Measurements from ENCODE around the gene PPP1R12C.
"Not testable (repeated sequence)": the region's sequence is repeated elsewhere in the genome, so short reads cannot be mapped to it uniquely, and the experiment has no call there.

PPP1R12C gene

DNA sequence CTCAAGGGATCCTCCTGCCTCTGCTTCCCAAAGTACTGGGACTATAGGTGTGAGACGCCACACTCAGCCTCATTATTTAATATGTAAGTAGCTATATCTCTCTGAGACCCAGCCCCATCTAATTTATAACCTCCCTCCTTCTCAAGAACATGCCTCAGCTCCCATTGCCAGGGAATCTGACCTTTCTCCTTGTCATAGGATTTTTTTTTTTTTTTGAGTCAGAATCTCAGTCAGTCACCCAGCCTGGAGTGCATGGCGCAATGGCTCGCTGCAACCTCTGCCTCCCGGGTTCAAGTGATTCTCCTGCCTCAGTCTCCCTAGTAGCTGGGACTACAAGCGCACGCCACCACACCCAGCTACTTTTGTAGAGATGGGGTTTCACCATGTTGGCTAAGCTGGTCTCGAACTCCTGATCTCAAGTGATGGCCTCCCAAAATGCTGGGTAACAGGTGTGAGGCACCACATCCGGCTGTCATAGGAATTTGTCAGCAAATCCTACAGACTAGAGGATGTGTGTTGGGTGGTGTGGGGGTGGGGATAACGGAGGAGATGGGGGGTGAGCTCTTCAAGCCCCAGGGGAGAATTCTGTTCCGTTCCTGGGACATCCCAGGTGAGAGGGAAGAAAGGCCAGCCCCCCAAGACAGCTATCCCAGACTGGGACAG, 46.8 kb downstream of the PPP1R12C start:
- Histone ChIP-seq H3K36me3 (ENCODE audit: control insufficient read depth, insufficient read depth, low read length) (no peaks in the 10 kb centered on the region), H3K4me3 (ENCODE audit: low read depth, low read length) (no peak overlapping the region), H3K27me3 (ENCODE audit: control insufficient read depth, insufficient read depth, low read length) (peaks cover 64% of the 10 kb centered on the region), H3K9me3 (ENCODE audit: control insufficient read depth, insufficient read depth, low read length) (no peaks in the 10 kb centered on the region), H3K9ac (ENCODE audit: low read depth, low read length) (no peak overlapping the region), H3K4me1 (ENCODE audit: control insufficient read depth, insufficient read depth, low read length) (peaks cover 17% of the 10 kb centered on the region)

DNA sequence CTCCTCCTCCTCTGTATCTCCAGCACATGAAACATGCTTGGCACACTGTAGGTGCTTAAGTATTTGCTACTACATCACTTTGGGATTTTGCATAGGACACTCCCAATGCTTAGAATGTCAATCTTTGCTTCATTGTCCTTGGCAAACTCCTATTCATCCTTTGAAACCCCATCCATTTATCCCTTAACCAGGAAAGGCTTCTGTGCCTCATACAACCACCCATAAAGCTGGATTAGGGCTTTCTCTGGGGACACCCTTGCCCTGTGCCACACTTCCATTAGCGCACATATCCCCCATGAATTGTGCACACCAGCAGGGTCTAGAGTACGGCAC, 47.6 kb downstream of the PPP1R12C start:
- Histone ChIP-seq H3K9ac (ENCODE audit: low read depth, low read length) (no peak overlapping the region), H3K9me3 (ENCODE audit: control insufficient read depth, insufficient read depth, low read length) (no peaks in the 10 kb centered on the region), H3K27me3 (ENCODE audit: control insufficient read depth, insufficient read depth, low read length) (peaks cover 65% of the 10 kb centered on the region)

DNA sequence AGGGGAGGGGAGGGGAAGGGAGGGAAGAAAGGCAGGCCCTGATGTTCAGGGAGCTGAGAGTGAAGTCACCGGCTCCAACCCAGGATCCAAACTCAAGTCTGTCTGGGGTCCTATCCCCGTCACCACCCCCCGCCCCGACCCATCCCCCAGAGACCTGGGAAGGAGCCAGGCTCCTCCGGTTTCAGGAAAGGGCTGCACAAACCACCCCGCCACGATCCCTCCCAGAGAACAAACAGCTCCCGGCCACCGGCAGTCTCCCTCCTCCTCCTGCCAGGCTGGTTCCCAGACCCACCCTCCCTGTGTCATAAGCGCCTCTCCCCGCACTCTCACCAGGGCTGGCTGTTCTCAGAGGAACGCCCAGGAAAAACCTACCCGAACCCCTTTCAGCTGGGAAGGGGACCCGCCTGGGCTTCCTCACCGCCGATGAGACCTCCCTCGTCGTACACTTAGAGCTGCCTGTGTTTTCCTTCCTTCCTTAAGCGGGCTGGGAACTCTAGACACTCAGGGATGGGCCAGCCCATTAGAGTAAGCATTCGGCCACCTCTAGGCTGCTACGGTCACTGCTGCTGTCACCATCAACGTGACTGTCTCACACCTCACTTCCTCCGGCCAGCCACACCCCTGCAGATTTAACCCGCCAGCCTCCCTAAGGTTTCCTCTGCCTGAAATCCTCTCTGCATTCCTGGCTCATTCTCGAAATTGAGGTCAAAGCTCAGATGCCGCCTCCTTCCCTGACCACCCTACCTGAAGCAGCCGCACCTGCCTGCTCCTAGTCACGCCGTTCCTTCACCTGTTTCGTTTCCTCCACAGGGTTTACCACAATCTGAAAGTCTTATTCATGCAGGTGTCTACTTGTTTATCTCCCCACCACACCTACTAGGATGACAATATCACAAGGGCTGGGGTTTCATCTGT, 48.2 kb downstream of the PPP1R12C start:
- H3K27me3 ChIP-seq (ENCODE audit: control insufficient read depth, insufficient read depth, low read length), result peaks cover 65% of the 10 kb centered on the region
- H3K9ac ChIP-seq (ENCODE audit: low read depth, low read length), result no peak overlapping the region
- H3K4me3 ChIP-seq (ENCODE audit: low read depth, low read length), result peak overlapping the region; percentile 59
- no peaks in the 10 kb centered on the region for H3K36me3 ChIP-seq (ENCODE audit: control insufficient read depth, insufficient read depth, low read length)
- peaks cover 12% of the 10 kb centered on the region for H3K4me1 ChIP-seq (ENCODE audit: control insufficient read depth, insufficient read depth, low read length)
- no peaks in the 10 kb centered on the region for H3K9me3 ChIP-seq (ENCODE audit: control insufficient read depth, insufficient read depth, low read length)

More for the DNA sequence above, 47.6 kb downstream of the PPP1R12C start:
- H3K4me1 ChIP-seq (ENCODE audit: control insufficient read depth, insufficient read depth, low read length), result peaks cover 12% of the 10 kb centered on the region
- H3K4me3 ChIP-seq (ENCODE audit: low read depth, low read length), result peak overlapping the region; percentile 59
- no peaks in the 10 kb centered on the region for H3K36me3 ChIP-seq (ENCODE audit: control insufficient read depth, insufficient read depth, low read length)

DNA sequence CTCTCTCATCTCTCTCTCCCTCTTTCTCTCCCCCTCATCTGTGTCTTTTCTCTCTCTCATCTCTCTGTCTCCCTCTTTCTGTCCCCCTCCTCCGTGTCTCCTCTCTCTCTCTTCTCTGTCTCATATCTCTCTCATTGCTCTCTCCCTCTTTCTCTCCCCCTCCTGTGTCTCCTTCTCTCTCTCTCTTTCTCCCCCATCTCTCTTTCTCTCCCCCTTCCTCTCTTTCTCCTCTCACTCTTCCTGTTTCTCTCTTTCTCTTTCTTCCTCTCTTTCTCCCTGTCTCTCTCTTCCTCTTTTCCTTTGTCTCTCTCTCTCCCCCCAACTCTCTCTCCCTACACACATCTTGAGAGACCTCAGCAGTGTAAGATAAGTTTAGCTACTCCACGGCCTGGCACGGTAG, 49.6 kb downstream of the PPP1R12C start:
- Histone ChIP-seq H3K9me3 (ENCODE audit: control insufficient read depth, insufficient read depth, low read length) (no peaks in the 10 kb centered on the region), H3K4me3 (ENCODE audit: low read depth, low read length) (no peak overlapping the region), H3K36me3 (ENCODE audit: control insufficient read depth, insufficient read depth, low read length) (no peaks in the 10 kb centered on the region), H3K27me3 (ENCODE audit: control insufficient read depth, insufficient read depth, low read length) (peaks cover 66% of the 10 kb centered on the region), H3K4me1 (ENCODE audit: control insufficient read depth, insufficient read depth, low read length) (peaks cover 12% of the 10 kb centered on the region), H3K9ac (ENCODE audit: low read depth, low read length) (no peak overlapping the region)

DNA sequence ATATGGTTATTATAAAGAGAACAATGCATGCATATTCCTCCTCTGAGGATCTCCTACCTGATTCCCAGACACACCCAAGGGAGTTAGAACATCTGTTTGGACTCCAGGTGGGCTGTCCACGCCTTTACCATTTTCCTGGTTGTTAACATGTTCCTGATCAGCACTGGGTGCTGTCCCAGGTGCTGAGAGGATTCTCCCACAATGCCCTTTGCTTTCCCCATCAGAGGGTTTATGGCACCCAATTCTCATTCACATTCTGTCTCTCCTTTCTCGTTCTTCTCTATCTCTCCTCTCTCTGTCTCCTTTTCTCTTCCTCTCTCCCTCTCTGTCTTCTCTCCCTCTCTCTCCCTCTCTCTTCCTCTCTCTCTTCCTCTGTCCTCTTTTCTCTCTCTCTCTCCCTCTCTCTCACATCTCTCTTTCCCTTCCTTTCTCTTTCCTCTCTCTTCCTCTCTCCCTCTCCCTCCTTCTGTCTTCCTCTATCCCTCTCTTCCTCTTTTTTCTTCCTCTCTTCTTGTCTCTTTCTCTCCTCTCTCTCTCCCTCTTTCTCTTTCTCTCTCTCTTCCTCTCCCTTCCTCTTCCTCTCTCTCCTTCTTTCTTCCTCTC, 51.2 kb downstream of the PPP1R12C start:
- Histone ChIP-seq H3K9ac (ENCODE audit: low read depth, low read length) (no peak overlapping the region), H3K36me3 (ENCODE audit: control insufficient read depth, insufficient read depth, low read length) (no peaks in the 10 kb centered on the region), H3K27me3 (ENCODE audit: control insufficient read depth, insufficient read depth, low read length) (peaks cover 56% of the 10 kb centered on the region), H3K4me3 (ENCODE audit: low read depth, low read length) (no peak overlapping the region), H3K9me3 (ENCODE audit: control insufficient read depth, insufficient read depth, low read length) (no peaks in the 10 kb centered on the region), H3K4me1 (ENCODE audit: control insufficient read depth, insufficient read depth, low read length) (peaks cover 8% of the 10 kb centered on the region)

DNA sequence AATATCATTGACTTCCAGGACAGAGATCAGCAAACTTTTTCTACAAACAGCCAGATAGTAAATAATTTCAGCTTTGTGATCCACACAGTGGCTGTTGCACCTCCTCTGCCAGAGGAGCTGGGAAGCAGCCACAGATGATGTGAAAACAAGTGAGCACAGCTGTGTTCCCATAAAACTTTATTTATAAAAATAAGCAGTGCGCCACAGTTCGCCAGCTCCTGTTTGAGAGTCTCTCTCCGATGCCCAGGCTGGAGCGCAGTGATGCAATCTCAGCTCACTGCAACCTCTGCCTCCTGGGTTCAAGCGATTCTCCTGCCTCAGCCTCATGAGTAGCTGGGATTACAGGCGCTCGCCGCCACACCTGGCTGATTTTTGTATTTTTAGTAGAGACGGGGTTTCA, 51.9 kb downstream of the PPP1R12C start:
- H3K9ac ChIP-seq (ENCODE audit: low read depth, low read length); H3K4me1 ChIP-seq (ENCODE audit: control insufficient read depth, insufficient read depth, low read length); H3K9me3 ChIP-seq (ENCODE audit: control insufficient read depth, insufficient read depth, low read length); H3K36me3 ChIP-seq (ENCODE audit: control insufficient read depth, insufficient read depth, low read length); H3K4me3 ChIP-seq (ENCODE audit: low read depth, low read length): not testable (repeated sequence)
- H3K27me3 ChIP-seq (ENCODE audit: control insufficient read depth, insufficient read depth, low read length), result peaks cover 49% of the 10 kb centered on the region

DNA sequence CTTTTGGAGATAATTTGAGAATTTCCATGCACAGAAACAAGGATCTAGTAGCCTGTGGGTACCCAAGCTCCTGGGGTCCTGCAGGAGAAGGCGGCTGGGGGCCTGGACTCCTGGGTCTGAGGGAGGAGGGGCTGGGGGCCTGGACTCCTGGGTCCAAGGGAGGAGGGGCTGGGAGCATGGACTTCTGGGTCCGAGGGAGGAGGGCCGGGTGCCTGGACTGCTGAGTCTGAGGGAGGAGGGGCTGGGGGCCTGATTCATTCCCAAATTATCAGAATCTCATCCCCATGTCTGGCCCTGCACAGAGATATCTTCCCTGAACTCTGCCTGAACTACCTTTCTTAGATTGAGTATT, 54.0 kb downstream of the PPP1R12C start:
- H3K4me3 ChIP-seq (ENCODE audit: low read depth, low read length), result no peak overlapping the region
- H3K36me3 ChIP-seq (ENCODE audit: control insufficient read depth, insufficient read depth, low read length), result no peaks in the 10 kb centered on the region
- H3K9ac ChIP-seq (ENCODE audit: low read depth, low read length), result no peak overlapping the region
- peaks cover 36% of the 10 kb centered on the region for H3K27me3 ChIP-seq (ENCODE audit: control insufficient read depth, insufficient read depth, low read length)
- H3K9me3 ChIP-seq (ENCODE audit: control insufficient read depth, insufficient read depth, low read length), result no peaks in the 10 kb centered on the region
- H3K4me1 ChIP-seq (ENCODE audit: control insufficient read depth, insufficient read depth, low read length), result no peaks in the 10 kb centered on the region

DNA sequence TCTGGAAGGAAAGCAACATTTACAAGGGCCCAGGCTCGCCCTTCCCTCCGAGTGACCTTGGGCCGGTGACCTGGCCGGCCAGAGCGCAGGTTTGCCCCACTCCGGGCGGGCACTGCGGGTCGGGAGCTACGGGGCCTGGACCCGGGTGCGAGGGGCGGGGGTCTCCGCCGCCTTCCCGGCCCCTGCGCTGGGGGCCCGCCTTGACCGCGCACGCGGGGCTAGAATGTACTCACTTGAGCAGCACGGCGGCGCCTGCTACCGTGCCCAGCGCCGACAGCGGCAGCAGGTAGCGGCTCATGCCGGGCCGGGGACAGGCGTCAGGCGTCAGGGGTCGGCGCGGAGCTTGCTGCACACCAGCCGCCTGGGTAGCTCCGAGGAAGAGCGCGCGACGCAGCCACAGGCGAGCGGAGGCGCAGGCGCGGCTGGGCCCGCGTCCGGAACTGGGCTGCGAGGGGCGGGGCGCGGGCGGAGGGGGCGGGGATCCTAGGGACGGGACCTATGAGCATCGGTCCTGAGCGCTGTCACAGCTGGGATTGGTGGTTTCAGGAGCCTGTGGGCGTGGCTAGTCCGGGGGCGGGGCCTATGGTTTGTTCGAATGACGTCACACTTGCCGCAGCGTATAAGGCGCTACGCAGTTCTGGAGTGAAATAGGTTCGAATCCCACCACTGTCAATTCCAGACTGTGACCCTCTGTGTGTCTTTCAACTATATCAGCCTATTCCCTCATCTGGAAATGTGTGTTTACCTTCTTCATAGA, 54.5 kb downstream of the PPP1R12C start, which contains the start of gene RDH13:
Gene RDH13, minus strand, starts transcription at position 414 of the 757 bp plus-strand sequence. Its CDS starts 116 bp downstream, at position 298.
- Histone ChIP-seq H3K27me3 (ENCODE audit: control insufficient read depth, insufficient read depth, low read length) (peaks cover 33% of the 10 kb centered on the region), H3K9me3 (ENCODE audit: control insufficient read depth, insufficient read depth, low read length) (no peaks in the 10 kb centered on the region), H3K4me3 (ENCODE audit: low read depth, low read length) (peak within 1 kb of the TSS; percentile 72), H3K36me3 (ENCODE audit: control insufficient read depth, insufficient read depth, low read length) (no peaks in the 10 kb centered on the region), H3K9ac (ENCODE audit: low read depth, low read length) (peak within 1 kb of the TSS; percentile 54), H3K4me1 (ENCODE audit: control insufficient read depth, insufficient read depth, low read length) (no peaks in the 10 kb centered on the region)

DNA sequence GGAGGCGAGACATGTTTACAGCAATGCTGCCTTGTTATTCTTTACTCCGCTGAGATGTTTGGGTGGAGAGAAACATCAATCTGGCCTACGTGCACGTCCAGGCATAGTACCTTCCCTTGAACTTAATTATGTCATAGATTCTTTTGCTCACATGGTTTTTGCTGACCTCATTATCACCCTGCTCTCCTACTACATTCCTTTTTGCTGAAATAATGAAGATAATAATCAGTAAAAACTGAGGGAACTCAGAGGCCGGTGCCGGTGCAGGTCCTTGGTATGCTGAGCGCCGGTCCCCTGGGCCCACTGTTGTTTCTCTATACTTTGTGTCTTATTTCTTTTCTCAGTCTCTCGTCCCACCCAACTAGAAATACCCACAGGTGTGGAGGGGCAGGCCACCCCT, 57.1 kb downstream of the PPP1R12C start:
- not testable (repeated sequence) for H3K27me3 ChIP-seq (ENCODE audit: control insufficient read depth, insufficient read depth, low read length); H3K4me1 ChIP-seq (ENCODE audit: control insufficient read depth, insufficient read depth, low read length); H3K36me3 ChIP-seq (ENCODE audit: control insufficient read depth, insufficient read depth, low read length); H3K4me3 ChIP-seq (ENCODE audit: low read depth, low read length); H3K9ac ChIP-seq (ENCODE audit: low read depth, low read length); H3K9me3 ChIP-seq (ENCODE audit: control insufficient read depth, insufficient read depth, low read length)

DNA sequence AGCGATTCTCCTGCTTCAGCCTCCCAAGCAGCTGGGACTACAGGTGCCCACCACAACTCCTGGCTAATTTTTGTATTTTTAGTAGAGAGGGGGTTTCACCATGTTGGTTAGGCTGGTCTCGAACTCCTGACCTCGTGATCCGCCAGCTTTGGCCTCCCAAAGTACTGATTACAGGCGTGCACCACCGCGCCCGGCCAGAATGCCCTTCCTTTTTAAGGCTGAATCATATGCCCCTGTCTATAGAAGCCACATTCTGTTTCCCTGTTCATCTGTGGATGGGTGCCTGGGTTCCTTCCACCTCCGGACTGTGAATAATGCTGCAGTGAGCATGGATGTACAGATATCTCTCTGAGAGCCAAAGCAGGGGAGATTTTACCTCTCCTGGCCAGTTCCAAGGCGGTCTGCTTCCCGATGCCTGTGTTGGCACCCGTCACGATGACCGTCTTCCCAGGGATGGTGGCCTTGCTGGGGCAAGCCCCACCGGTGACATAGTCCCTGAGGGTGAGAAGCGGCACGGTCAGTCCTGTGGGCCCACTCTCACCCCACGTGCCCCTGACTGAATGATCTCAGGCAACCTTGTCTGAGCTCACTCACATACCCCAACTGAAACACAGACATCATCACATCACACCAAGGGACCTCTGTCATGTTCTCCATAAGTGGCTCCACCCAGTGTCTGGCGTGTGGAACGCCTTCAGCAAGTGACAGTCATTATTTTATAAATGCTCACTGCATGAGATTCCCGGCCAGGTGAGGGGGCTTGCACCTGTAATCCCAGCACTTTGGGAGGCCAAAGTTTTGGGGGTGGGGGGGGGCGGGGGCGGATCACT, 58.4 kb downstream of the PPP1R12C start:
- Histone ChIP-seq H3K4me3 (ENCODE audit: low read depth, low read length) (no peak overlapping the region), H3K27me3 (ENCODE audit: control insufficient read depth, insufficient read depth, low read length) (peaks cover 5% of the 10 kb centered on the region), H3K36me3 (ENCODE audit: control insufficient read depth, insufficient read depth, low read length) (peaks cover 11% of the 10 kb centered on the region), H3K4me1 (ENCODE audit: control insufficient read depth, insufficient read depth, low read length) (no peaks in the 10 kb centered on the region), H3K9me3 (ENCODE audit: control insufficient read depth, insufficient read depth, low read length) (no peaks in the 10 kb centered on the region), H3K9ac (ENCODE audit: low read depth, low read length) (no peak overlapping the region)

DNA sequence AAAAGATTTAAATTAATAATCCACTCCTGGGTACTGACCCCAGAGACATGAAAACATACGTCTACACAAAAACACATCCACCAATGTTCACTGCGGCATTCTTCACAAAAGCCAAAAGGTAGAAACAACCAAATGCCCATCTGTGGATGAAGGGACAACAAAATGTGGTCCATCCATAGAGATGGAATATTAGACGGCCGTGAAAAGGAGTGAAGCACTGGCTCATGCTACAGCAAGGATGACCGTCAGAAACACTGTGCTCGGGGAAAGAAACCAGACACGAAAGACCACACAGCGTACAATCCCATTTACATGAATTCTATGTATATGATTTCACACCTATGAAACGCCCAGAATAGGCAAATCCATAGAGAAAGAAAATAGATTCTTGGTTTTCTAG, 60.6 kb downstream of the PPP1R12C start:
- Histone ChIP-seq H3K4me3 (ENCODE audit: low read depth, low read length) (no peak overlapping the region), H3K9ac (ENCODE audit: low read depth, low read length) (no peak overlapping the region), H3K9me3 (ENCODE audit: control insufficient read depth, insufficient read depth, low read length) (no peaks in the 10 kb centered on the region), H3K27me3 (ENCODE audit: control insufficient read depth, insufficient read depth, low read length) (no peaks in the 10 kb centered on the region), H3K36me3 (ENCODE audit: control insufficient read depth, insufficient read depth, low read length) (peaks cover 18% of the 10 kb centered on the region), H3K4me1 (ENCODE audit: control insufficient read depth, insufficient read depth, low read length) (no peaks in the 10 kb centered on the region)
